HL-60/S4 treated with retinoic acid at 250 ng/mL for 4 days and 3 days (cell line): ENCODE data around the gene QSER1.
"Not testable (repeated sequence)": the region's sequence is repeated elsewhere in the genome, so short reads cannot be mapped to it uniquely, and the experiment has no call there.

Source experiments
- in situ Hi-C: fragments of 300-500 bp; cut with MboI; formaldehyde crosslinking; loops from 2 replicates; pipeline ENCODE4 v1.7.0; 2022; ENCODE audit warnings: low sequenced_read_pairs

QSER1 gene

DNA sequence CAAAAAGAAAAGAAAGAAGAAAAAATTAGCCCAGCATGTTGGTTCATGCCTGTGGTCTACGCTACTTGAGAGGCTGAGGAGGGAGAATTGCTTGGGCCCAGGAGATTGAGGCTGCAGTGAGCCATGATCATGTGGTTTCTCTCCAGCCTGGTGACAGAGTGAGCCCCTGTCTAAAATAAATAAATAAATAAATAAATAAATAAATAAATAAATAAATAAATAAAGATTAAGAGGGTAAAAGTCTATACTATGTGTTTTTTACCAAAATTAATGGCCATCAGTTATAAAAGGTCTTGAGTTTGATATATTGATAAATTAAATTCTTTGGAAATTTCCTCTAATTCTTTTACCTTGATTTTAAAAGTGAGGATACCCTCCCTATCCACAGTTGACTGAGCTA lies 97.9 kb downstream of the QSER1 start:
- in situ Hi-C loops: no loop called here

DNA sequence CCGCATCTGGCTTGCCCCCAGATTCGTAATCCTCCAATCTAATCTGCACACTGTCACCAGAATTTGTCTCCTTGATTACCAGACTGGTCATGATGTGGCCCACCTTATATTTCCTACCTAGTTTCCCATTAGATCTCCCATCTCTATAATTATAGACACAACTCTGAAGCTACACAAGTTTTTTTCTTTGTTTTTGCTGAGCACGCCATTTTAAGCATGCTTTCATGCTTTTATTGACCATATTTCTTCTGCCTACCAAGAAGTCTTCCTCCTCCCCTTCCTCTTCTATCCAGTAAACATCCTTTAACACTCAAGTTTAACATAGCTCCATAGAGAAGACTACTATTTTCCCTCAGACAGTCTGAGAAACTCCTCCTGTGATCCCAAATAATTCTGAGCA lies 98.8 kb downstream of the QSER1 start:
- in situ Hi-C loops: no loop called here

DNA sequence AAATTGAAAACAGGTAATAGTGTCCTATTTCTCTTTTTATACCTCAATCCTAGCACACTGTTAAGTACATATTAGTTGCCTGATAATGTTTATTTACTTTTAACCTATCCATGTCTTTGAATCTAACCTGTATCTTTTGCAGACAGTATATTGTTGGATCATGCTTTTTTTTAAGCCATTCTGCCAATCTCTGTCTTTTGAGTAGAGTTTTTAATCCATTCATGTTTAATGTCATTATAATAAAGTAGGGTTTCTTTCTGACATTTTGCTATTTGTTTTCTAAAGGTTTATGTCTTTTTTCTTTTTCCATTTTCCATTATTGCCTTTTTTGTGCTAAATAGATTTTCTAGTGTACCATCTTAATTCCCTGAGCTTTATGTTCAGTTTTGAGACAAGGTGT lies 99.3 kb downstream of the QSER1 start:
- in situ Hi-C loops: no loop called here

DNA sequence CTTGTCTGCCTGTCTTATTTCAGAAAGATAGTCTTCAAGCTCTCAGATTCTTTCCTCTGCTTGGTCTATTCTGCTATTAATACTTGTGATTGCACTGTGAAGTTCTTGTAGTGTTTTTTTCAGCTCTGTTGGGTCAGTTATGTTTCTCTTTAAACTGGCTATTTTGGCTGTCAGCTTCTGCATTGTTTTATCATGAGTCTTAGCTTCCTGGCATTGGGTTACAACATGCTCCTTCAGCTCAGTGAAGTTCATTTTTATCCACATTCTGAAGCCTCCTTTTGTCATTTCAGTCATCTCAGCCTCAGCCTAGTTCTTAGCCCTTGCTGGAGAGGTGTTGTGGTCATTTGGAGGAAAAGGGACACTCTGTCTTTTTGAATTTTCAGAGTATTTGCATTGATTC lies 107.6 kb downstream of the QSER1 start:
- in situ Hi-C loops: no loop called here

DNA sequence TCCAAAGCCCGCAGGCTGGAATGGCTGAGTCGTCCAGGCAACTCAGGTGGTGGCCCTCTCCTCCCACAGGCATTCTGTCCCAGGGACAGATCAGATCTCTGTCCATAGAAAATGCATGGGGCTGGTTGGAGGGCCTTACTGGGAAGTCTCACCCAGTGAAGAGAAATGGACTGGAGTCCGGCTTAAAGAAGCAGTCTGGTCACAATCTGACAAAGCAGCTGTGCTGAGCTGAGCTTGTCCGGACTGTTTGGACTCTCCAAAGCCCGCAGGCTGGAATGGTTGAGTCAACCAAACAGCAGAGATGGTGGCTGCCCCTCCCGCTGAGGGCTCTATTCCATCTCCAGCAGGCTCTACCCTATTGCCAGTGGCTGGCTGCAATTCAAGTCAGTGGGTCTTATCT lies 108.7 kb downstream of the QSER1 start:
- in situ Hi-C loops: no loop called here

DNA sequence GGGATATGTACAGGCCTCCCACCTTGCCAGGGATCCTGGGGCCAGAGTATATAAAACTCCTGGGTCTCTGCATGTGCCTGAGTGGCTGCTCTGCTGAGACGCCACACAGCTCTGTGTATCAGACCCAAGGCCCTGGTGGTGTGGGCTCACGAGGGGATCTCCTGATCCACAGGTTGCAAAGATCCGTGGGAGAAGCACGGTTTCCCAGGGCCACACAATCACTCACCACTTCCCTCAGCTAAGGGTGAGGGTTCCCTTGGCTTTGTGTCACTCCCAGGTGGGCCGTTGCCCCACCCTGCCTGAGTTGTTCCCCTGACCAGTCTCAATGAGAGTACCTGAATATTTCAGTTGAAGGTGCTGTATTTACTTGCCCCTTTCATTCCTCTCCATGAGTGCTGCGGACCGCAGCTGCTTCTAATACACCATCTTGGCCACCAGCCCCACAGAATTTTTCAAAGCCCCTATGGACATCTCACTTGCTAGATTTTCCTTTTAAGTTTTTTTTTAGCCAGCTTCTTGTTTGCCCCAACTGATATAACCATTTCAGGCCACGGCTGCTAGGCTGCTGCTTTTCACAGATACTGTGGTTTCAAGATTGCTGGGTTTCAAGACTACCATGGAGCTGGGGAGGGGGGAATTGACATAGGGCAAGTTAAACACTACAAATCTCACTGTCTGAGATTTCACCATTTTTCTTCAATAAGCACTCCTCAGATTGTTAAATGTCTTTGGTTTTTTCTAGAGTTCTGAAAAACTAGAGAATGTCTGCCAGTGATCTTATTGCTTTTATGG lies 109.3 kb downstream of the QSER1 start:
- in situ Hi-C loops: no loop called here

DNA sequence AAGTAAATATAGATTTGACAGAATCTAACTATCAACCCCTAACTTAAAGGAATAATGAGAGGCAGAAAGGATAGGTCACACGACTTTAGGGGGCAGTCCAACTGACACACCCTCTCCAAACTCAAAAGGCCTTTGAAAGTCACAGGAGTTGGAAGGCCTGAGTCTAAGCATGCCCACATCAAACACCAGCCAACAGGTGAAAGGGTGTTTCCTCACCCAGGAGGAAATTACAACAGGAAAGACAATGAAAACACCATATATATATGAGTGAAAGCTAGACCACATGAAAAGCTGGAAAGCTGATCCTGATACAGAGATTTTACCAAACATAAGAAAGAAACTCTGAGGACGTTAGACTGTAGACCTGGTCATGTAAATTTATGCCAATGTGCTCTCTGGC lies 112.6 kb downstream of the QSER1 start:
- in situ Hi-C loops: no loop called here

DNA sequence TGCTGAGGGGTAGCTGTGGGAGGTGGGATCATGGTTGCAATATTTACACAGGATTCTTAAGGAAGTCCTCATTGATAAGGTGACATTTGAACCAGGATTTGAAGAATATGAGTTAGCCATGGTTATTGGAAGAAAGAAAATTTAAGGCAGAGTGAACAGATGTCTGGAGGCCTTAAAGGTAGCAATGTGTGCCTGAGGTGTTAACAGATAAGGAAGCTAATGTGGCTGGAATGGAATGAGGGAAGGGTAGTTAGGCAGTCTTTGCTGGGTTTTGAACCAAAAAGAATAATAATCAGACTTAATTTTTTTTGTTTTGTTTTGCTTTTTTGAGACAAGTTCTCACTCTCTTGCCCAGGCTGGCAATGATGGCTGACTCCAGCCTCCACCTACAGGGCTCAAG lies 113.4 kb downstream of the QSER1 start:
- in situ Hi-C loops: no loop called here

DNA sequence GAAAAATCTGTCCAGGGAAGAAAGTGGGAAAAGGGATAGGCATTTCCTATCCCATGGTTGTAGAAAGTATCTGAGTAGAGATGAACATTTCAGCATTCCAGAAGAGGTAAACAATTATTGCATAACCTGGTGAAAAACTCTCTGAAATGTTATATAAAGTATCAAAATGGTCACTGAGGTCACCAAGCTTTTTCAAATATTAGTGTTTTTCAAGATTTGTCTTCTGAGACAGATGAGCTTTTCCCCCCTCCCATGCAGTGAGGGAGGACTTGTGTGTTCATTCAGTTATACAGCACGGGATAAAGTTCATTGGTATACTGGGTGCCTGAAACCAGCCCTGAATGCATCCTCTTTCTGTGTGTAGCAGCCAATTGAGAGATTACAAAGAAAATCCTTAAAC lies 121.1 kb downstream of the QSER1 start:
- in situ Hi-C loops: no loop called here

DNA sequence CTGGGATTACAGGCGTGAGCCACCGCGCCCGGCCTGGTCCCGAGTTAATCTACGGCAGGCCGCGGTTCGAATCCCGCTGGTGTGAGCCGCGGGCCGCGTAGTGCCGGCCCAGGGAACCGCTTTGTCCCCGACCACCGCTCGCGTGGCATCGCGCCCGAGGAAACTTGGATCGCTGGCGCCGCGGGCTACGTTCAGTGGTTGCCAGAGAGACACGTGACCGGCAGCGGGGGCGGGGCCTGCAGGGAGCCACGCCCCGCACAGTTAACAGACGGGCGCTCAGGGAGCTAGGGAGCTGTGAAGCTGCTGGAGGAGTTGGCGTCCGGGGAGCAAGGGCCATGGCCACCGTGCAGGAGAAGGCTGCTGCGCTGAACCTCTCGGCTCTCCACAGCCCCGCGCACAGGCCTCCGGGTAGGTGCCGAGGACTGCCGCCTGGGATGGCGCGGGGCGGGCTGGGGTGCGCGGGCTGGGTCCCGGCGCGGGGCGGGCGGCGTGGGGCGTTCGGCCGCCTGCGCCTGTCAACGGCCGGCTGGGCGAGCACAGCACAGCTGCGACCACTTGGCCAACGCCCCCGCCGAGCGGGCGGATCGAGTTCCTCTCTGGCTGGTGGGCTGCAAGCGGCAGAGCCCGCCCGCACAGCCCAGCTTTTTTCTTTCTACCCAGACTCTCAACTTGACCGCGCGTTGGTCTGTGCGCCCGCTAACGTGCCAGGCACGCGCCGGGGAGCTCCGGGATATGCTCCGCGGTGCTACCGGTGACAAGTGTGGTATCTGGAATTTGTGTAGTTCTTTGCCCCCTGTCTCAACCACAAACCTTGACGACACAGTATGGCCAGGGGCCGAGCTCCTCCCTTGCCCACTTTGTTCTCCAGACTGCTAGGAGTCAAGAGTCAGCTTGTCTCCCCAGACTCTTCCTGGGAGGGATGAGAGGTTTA lies 123.3 kb downstream of the QSER1 start, which contains the start of gene DEPDC7:
TSS of gene DEPDC7 (plus strand) at position 258 of the 931 bp plus-strand sequence. CDS start at position 336, 78 bp downstream.
- in situ Hi-C loops: no loop called here

DNA sequence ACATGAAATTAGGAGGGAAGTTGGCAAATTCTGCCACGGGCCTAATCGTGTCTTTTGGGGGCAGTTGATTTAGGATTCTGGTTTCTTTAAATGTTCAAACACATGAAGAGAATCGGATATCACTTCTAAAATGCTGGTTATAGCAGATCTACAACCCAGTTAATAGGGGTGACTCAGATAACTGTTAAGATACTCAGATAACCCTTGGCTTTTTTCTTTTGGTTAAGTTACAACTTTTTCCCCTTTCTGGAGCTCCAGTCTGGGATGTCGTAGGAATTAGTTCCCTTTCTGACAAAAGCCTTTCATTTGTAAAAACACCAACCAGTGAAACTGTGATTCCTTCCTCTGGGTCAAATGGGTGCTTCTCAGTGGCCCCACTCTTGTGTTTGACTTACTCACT lies 124.0 kb downstream of the QSER1 start:
- in situ Hi-C loops: no loop called here

DNA sequence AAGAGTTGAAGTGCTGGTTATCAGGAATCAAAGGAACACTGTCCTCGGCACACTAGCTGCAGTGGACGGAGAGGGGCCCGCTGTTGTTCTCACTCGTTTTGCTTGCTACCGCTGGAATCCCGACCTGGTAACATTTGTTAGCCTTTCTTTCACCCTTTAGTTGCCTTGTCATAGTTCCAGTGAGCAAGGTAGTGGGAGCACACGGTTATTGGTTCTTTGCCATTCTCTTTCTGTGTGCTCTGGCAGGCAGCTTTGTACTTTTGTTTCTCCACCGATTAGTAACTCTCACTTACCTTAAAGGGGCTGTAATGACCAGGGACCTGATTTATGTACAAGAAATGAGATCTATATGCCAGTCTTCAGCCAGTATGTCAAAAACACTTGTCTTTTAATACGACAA lies 124.9 kb downstream of the QSER1 start:
- in situ Hi-C loops: no loop called here

DNA sequence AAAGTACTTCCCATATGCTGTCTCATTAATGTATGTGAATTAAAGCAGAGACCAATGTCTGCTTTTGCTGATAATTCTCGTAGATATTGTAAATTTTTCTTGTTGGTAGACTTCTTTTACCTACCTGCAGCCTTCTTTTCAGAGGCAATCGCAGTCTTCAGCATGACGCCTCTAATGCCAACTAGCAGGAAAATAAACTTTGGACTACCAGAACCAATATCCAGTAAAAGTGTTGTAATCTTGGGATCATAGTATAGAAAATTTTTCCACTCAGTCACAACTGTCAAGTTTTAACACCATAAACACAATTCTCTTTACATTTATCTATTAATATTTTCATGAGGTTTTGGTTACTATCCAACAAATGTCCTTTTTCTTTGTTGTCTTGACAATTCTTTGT lies 125.4 kb downstream of the QSER1 start:
- in situ Hi-C loops: no loop called here

DNA sequence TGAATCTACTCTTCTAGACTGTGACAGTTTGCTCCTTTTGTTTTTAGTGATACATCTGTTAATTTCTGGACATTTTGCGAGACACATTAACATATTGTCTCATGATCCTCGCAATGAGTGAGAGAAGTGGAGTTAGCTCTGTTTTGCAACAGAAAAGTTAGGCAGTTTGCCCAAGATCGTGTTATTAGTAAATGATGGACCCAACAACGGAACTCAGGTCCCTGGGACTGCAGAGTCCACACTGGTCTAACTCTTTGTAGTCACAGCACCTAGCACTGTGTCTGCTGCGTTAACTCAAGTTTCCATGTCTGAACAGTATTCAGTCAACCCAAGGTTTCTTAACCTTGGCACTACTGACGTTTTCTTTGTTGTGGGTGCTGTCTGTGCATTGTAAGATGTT lies 126.2 kb downstream of the QSER1 start:
- in situ Hi-C loops: no loop called here

DNA sequence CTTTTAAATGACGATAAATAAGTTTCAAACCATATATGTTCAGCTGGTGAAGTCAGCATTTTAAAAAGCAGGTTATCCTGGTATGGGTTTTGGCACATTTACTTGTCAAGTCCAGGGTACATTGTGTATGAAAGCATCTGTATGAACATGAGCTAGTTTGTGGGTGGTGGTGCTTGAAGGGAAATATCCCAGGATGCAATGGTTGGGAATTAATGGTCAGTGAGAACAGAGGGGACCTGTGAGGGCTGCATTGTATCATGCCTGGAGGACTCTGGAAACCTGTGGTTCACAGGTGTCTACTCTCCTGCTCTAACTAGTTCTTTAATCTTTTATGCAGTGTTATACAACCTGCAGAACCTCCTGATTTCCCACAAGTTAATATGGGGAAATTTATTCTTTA lies 128.9 kb downstream of the QSER1 start:
- in situ Hi-C loops: no loop called here

DNA sequence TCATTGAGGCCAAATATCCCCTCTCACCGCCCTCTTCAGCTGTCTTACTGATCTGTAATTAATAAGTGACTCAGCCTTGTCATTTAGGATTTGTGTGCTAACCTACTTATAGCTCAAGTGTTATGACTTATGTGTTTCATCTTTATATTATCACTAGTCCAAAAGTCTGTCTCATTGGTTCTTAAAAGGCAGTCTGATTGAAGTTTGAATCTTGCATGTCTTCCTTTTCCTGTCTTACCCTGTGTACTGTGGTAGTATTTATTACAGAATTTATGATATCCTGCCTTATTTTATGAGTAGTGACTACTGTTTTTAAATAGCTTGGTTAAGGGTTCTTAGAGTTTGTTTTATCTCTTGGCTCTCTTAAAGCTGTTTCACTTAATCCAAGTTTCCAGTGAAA lies 129.3 kb downstream of the QSER1 start:
- in situ Hi-C loops: no loop called here

DNA sequence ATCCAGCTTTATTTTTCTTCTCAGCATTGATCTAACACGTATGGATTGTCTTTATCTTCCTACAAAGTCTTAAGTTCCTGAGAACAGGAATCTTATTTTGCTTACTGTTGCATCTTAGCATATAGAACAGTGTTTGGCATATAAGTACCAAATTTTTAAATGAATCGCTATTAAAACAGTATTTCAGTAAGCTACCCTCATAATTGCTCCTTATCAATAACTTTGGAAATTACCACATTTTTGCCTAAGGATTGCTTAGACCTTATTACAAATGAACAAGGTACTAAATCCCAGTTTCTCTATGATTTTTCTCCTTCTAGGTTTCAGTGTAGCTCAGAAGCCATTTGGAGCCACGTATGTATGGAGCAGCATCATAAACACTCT lies 132.7 kb downstream of the QSER1 start:
- in situ Hi-C loops: no loop called here

DNA sequence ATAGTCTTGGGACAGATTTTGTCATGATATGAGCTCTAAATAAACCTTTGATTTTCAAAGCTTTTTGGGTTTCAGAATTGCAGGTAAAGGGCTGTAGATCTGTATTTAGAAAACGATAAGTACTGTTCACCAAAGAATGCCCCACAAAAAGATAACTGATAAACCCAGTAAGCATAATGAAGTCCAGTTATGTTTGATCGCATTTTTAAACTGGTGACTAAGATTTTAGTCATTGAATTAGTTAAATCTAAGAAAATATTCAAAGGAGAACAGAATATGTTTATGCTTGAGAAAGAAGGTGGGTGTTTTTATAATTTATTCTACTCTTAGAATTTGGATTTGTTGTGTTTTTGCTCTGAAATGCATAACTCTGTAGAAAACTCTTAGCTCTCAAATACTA lies 134.6 kb downstream of the QSER1 start:
- in situ Hi-C loops: no loop called here

DNA sequence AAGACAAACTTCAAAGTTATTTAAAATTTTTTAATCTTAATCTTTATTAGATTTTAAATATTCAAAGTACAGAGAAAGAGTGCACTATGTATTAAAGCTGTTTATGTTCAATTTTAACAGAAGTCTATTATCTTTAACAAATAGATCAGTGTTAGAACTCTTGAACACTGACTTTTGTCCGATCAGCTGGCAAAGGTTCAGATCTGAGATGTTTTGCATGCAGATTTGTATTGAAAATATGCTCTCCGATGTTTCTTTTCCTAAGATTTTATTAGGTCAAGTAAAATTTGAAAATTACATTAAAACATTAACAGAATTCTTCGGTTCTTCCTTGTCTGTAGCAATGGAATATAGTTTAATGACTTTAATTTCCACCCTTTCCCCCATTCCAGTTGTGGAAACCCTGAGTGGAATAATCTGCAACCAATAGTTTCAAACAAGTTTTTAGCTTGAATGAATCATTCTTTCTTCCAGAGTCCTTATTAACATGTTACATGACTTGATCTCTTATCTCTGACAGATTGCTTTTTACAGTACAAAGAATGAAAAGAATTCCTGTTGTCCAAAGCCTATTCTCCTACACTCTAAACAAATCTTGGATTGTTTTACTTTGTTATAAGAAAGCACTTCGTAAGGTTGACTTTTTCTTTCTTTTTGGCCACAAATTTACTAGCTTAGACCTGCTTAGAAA lies 135.4 kb downstream of the QSER1 start:
- in situ Hi-C loops: no loop called here

DNA sequence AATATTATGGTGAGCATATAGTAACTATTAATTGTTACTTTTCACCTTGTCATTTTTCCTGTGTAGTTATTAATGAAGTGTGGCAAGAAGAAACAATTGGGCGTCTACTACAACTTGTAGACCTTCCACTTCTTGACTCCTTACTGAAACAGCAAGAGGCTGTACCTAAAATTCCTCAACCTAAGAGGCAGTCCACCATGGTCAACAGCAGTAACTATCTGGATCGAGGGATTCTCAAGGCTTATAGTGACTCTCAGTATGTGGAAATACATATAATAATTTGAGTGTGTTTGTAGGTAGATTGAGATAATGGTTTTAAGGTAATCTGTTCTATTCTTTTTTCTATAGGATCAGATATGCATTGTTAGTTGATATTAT lies 135.9 kb downstream of the QSER1 start:
- in situ Hi-C loops: no loop called here

DNA sequence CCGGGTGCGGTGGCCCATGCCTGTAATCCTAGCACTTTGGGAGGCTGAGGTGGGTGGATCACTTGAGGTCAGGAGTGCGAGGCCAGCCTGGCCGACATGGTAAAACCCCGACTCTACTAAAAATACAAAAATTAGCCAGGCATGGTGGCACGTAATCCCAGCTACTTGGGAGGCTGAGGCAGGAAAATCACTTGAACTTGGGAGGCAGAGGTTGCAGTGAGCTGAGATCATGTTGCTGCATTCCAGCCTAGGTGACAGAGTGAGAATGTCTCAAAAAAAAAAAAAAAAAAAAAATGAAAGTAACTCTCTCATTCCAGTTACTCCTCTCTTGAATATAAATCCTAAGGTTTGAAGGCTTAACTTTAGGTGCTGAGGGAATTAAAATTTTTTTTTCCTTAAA lies 136.6 kb downstream of the QSER1 start:
- in situ Hi-C loops: not testable (repeated sequence)
